K562 (cell line): Measurements from ENCODE around the gene TPD52L1. TPM values are rescaled to one million over a fixed set of nuclear protein-coding genes. Genes with fewer than 3 reads are reported as not detected.

ENCODE experiments used
- ARHGAP35 ChIP-seq: fragments of 450-650 bp; IDR thresholded peaks from 2 replicates; pipeline ENCODE4 v1.6.1; 2018; ENCODE audit not compliant: partially characterized antibody
- BRD4 ChIP-seq: fragments of 200-600 bp; sonication (generic); IDR thresholded peaks from 2 replicates; pipeline ENCODE4 v1.6.1; 2017; ENCODE audit warnings: inconsistent platforms
- CCNT2 ChIP-seq: IDR thresholded peaks from 2 replicates; pipeline ENCODE4 v1.6.1; 2011; ENCODE audit warnings: borderline replicate concordance, low read depth, mild to moderate bottlenecking, moderate library complexity, mixed read lengths, low read length; ENCODE audit not compliant: insufficient read length; ENCODE audit errors: extremely low read depth
- EP400 ChIP-seq: fragments of 450-650 bp; IDR thresholded peaks from 2 replicates; pipeline ENCODE4 v1.6.1; 2017; ENCODE audit warnings: antibody characterized with exemption, mild to moderate bottlenecking, moderate library complexity
- FOSL1 ChIP-seq: fragments of 200-800 bp; sonication (Bioruptor generic); conservative IDR thresholded peaks from 2 replicates; pipeline ENCODE4 v1.6.1; 2016; ENCODE audit warnings: missing genetic modification characterization, missing compliant biosample characterization
- GABPA ChIP-seq: fragments of 200-800 bp; sonication (Bioruptor generic); conservative IDR thresholded peaks from 2 replicates; pipeline ENCODE4 v1.6.1; 2016; ENCODE audit warnings: low read depth, missing genetic modification characterization, missing compliant biosample characterization
- HNRNPK ChIP-seq: fragments of 200-400 bp; formaldehyde crosslinking; IDR thresholded peaks from one replicate; pipeline ENCODE4 v1.6.1; 2018; ENCODE audit warnings: mild to moderate bottlenecking, low read depth, low read length; ENCODE audit not compliant: poor library complexity, severe bottlenecking
- LCOR ChIP-seq: sonication (generic); formaldehyde crosslinking; IDR thresholded peaks from 2 replicates; pipeline ENCODE4 v1.8.0; 2022; ENCODE audit warnings: mild to moderate bottlenecking, missing genetic modification reagents
- NCOR1 ChIP-seq: fragments of 450-650 bp; IDR thresholded peaks from 2 replicates; pipeline ENCODE4 v1.6.1; 2016; ENCODE audit warnings: mild to moderate bottlenecking, moderate library complexity
- NR2C2 ChIP-seq, 2 experiments: fragments of 200-800 bp in 1 of 2; sonication (Bioruptor generic) in 1 of 2; sonication (generic) in 1 of 2; formaldehyde crosslinking in 1 of 2; IDR thresholded peaks; 2 replicates each; pipeline versions ENCODE4 v1.6.1 to v1.8.0; 2016 to 2022; ENCODE audit warnings: mild to moderate bottlenecking in 1 of 2, missing compliant biosample characterization in 1 of 2, missing genetic modification characterization in 1 of 2, missing genetic modification reagents in 1 of 2
- NR3C1 ChIP-seq: sonication (generic); formaldehyde crosslinking; IDR thresholded peaks from 2 replicates; pipeline ENCODE4 v1.8.1; 2022; ENCODE audit warnings: missing genetic modification reagents
- OTX1 ChIP-seq: fragments of 450-650 bp; formaldehyde crosslinking; IDR thresholded peaks from 2 replicates; pipeline ENCODE4 v1.4.0; 2022; ENCODE audit warnings: mild to moderate bottlenecking
- RFX5 ChIP-seq: IDR thresholded peaks from 2 replicates; pipeline ENCODE4 v1.6.1; 2011; ENCODE audit warnings: low read depth, mild to moderate bottlenecking, improper control_type of control experiment, low read length
- SIN3A ChIP-seq, 2 experiments: fragments of 150-350 bp in 1 of 2; IDR thresholded peaks; 2 replicates each; pipeline ENCODE4 v1.6.1; 2011 to 2016; ENCODE audit warnings: borderline replicate concordance in 2 of 2, low read depth in 2 of 2, low read length in 2 of 2, mild to moderate bottlenecking in 2 of 2, moderate library complexity in 2 of 2; ENCODE audit not compliant: control insufficient read depth in 1 of 2
- TOE1 ChIP-seq, 2 experiments: fragments of 450-650 bp in 1 of 2; sonication (generic) in 1 of 2; formaldehyde crosslinking in 1 of 2; IDR thresholded peaks; 2 replicates each; pipeline versions ENCODE4 v1.7.1 to v1.8.0; 2016 to 2022; ENCODE audit warnings: borderline replicate concordance in 2 of 2, mild to moderate bottlenecking in 2 of 2, antibody characterized with exemption in 1 of 2, inconsistent platforms in 1 of 2, low read depth in 1 of 2, missing genetic modification reagents in 1 of 2, moderate library complexity in 1 of 2
- XRCC4 ChIP-seq: IDR thresholded peaks from one replicate; pipeline ENCODE4 v1.6.1; 2011; ENCODE audit not compliant: insufficient read depth, insufficient read length; ENCODE audit errors: extremely low read depth
- YBX1 ChIP-seq: fragments of 450-650 bp; IDR thresholded peaks from 2 replicates; pipeline ENCODE4 v1.7.1; 2016; ENCODE audit warnings: mild to moderate bottlenecking
- ZEB2 ChIP-seq: fragments of 450-650 bp; IDR thresholded peaks from 2 replicates; pipeline ENCODE4 v1.6.1; 2016
- ZFX ChIP-seq: sonication (generic); formaldehyde crosslinking; IDR thresholded peaks from 2 replicates; pipeline ENCODE4 v1.8.0; 2022; ENCODE audit warnings: mild to moderate bottlenecking, missing genetic modification reagents, moderate library complexity
- ZKSCAN1 ChIP-seq: fragments of 150-350 bp; IDR thresholded peaks from 2 replicates; pipeline ENCODE4 v1.6.1; 2016; ENCODE audit warnings: low read depth, low read length
- ZNF133 ChIP-seq: fragments of 250-450 bp; sonication (Bioruptor Pico); IDR thresholded peaks from 2 replicates; pipeline ENCODE4 v1.4.0; 2020; ENCODE audit warnings: mild to moderate bottlenecking
- ZNF174 ChIP-seq: fragments of 250-450 bp; sonication (Bioruptor Pico); IDR thresholded peaks from 2 replicates; pipeline ENCODE4 v1.4.0; 2020; ENCODE audit warnings: mild to moderate bottlenecking
- ZNF175 ChIP-seq: fragments of 200-800 bp; sonication (Bioruptor generic); IDR thresholded peaks from 2 replicates; pipeline ENCODE4 v1.6.1; 2016; ENCODE audit warnings: low read depth, mild to moderate bottlenecking, missing genetic modification characterization, missing compliant biosample characterization
- ZNF57 ChIP-seq: fragments of 450-650 bp; formaldehyde crosslinking; IDR thresholded peaks from 2 replicates; pipeline ENCODE4 v1.4.0; 2020; ENCODE audit warnings: mild to moderate bottlenecking, moderate library complexity
- ZNF79 ChIP-seq: fragments of 250-450 bp; sonication (Bioruptor Pico); IDR thresholded peaks from 2 replicates; pipeline ENCODE4 v1.4.0; 2020; ENCODE audit warnings: low read depth, mild to moderate bottlenecking, moderate library complexity
- polyA plus RNA-seq, 8 experiments: library from polyadenylated mRNA; depleted of rRNA in 4 of 8; stranded (reverse) in 5 of 8; unstranded in 3 of 8; fragments of >200 nt; fragmentation: Nextera tagmentation in 2 of 8; fragmentation: Illumina TruSeq in 1 of 8; extraction: Ambion mirVana in 2 of 8; extraction: Trizol in 1 of 8; gene quantifications; 2 replicates each; pipeline versions ENCODE4 v1.2.1 to v1.2.3, GENCODE V29; 2011 to 2014; ENCODE audit warnings: inconsistent platforms in 1 of 8, missing spikeins in 1 of 8
- total RNA-seq, 7 experiments: library from RNA; depleted of rRNA in 6 of 7; stranded (reverse); fragments of >200 nt in 6 of 7; fragmentation: Illumina TruSeq in 2 of 7; extraction: Trizol in 2 of 7; gene quantifications; 2 replicates each; pipeline versions ENCODE4 v1.2.1 to v1.2.3, GENCODE V29; 2011 to 2021; ENCODE audit warnings: low replicate concordance in 1 of 7

TPD52L1 gene
- total and polyA plus RNA-seq, 9 of the 15 experiments (the other 6 are each of a cell fraction or from before 2014, with no cell fraction given), result 12.9 to 149 (median 75.7) TPM

DNA sequence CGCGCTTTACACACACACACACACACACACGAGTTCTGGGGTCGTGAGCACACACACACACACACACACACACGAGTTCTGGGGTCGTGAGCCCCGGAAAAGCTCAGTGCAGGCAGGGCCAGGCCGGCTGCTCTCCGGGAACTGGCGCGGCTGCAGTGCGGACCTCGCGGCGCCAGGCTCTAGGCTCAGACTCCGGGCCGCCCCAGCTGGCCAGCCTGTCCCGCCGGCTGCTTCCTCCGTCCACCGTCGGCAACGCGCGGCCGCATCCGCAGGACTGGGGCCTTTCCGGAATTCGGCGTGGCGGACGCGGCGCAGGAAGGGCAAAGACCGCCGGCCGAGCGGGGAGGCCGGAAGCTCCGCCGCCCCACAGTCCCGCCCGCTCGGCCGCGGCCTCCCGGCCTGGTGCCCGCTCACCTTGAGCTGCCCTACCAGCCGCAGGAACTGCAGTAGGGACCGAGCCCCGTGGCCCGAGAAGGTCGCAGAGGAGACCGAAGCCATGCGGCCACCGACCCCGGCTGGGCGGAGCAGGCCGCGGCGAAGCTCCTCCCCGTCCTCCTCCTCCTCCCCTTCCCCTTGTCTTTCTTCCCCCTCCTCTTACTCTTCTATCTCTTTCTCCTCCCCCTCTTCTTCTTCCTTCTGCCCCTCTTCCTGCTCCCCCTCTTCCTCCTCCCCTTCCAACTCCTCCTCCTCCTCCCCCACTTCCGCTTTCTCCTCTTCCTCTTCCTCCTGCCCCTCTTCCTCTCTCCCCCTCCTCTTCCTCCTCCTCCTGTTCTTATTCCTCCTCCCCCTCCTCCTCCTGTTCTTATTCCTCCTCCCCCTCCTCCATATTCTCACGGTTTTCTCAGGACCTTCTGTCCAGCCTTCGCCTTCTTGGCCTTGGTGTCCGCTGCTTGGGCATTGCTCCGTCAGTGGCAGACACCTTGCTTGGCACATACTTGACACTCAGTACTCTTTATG is 148.1 kb downstream of the TPD52L1 start, which contains the start of gene HDDC2 (continued):
- TF ChIP-seq ZKSCAN1 (no peak), GABPA (tag) (peak; percentile 86), ZFX (CRISPR knock-in tag) (peak; percentile 99), ARHGAP35 (peak; percentile 67), ZEB2 (peak; percentile 65; the same call in 1 of the 2 replicates), TOE1 (IDR thresholded peaks at IDR 0.05; ENCODE audit: borderline replicate concordance) (peak; percentile 83), TOE1 (CRISPR knock-in tag; IDR thresholded peaks at IDR 0.05; ENCODE audit: borderline replicate concordance, low read depth) (0 out of 2 replicates have a peak, but pooled peaks have one; percentile 46), FOSL1 (no peak), NR2C2 (CRISPR knock-in tag; IDR thresholded peaks at IDR 0.05) (0 out of 2 replicates have a peak, but pooled peaks have one; percentile 28), NR2C2 (tag; IDR thresholded peaks at IDR 0.05) (peak; percentile 77; the same call in 1 of the 2 replicates), XRCC4 (no peak), BRD4 (peak; percentile 74; the same call in 1 of the 2 replicates), ZNF133 (no peak), SIN3A (IDR thresholded peaks at IDR 0.05; ENCODE audit: borderline replicate concordance in 2 of 2, control insufficient read depth in 1 of 2, low read depth in 2 of 2, low read length in 2 of 2) (peak; percentile 17 to 71; a peak in 2 of 4 replicates), EP400 (peak; percentile 93), NR3C1 (peak; percentile 91), HNRNPK (peak; percentile 96), ZNF79 (CRISPR knock-in tag) (no peak), OTX1 (peak; percentile 97), ZNF174 (CRISPR knock-in tag) (no peak), NCOR1 (peak; percentile 55; the same call in 1 of the 2 replicates), CCNT2 (peak; percentile 84), LCOR (CRISPR knock-in tag) (no peak), ZNF57 (CRISPR knock-in tag) (no peak), RFX5 (no peak), ZNF175 (CRISPR knock-in tag) (0 out of 2 replicates have a peak, but pooled peaks have one; percentile 38), YBX1 (0 out of 2 replicates have a peak, but pooled peaks have one; percentile 59)
